Mucosa of descending colon (tissue), 3 donors: ENCODE results near the gene FAM117A. TPM values are rescaled to one million over a fixed set of nuclear protein-coding genes. Genes with fewer than 3 reads are reported as not detected.

Source experiments
- ATAC-seq: fragments of 200-7000 bp; cut with Tn5 transposase; one replicate; pipeline ENCODE4 v1.9.1; 2020; ENCODE audit warnings: mild to moderate bottlenecking, moderate library complexity
- DNase-seq, 3 donors: peaks; one replicate each; pipeline ENCODE4 v3.0.0-alpha.2; 2020
- H3K36me3 ChIP-seq: fragments of 200-600 bp; one replicate; pipeline ENCODE4 v1.8.0; 2021; ENCODE audit warnings: low read depth, mild to moderate bottlenecking
- H3K4me1 ChIP-seq: fragments of 200-600 bp; one replicate; pipeline ENCODE4 v1.8.0; 2021; ENCODE audit warnings: low read depth, mild to moderate bottlenecking
- H3K4me3 ChIP-seq: fragments of 200-600 bp; one replicate; pipeline ENCODE4 v1.8.0; 2021; ENCODE audit warnings: mild to moderate bottlenecking
- H3K9me3 ChIP-seq: fragments of 200-600 bp; one replicate; pipeline ENCODE4 v1.8.0; 2021; ENCODE audit warnings: mild to moderate bottlenecking
- intact Hi-C, 2 donors: fragments of 100-400 bp; cut with DNase I in 1 of 2; cut with micrococcal nuclease in 1 of 2; formaldehyde crosslinking; loops; one replicate each; pipeline versions ENCODE4 v1.11.0 to v1.11.1; 2022; cut with DNase I, micrococcal nuclease
- total RNA-seq, 3 donors: library from RNA; stranded (reverse); fragmentation: NEBNext Ultra II Directional in 2 of 3; extraction: Animal tissue kit (Norgen Biotek cat#: 25700) in 2 of 3; gene quantifications; one replicate each; pipeline versions ENCODE4 v1.2.1 to v1.2.4, GENCODE V29; 2021 to 2023
- TF ChIP-seq, protein P1 (sequence below): fragments of 200-600 bp; IDR thresholded peaks from one replicate; pipeline ENCODE4 v1.8.0; 2022; ENCODE audit warnings: antibody characterized with exemption, mild to moderate bottlenecking
- donor health status: DM: no; HTN: no; CAD: no; lungs with moderate emphysema.
- donor health status: DM: no; HTN: no; CAD: no.
- donor health status: DM: no; HTN: yes; CAD: no.

FAM117A gene
- total RNA-seq, 3 donors from 2014 or later: 6.5 to 22.0 (median 8.8) TPM

DNA sequence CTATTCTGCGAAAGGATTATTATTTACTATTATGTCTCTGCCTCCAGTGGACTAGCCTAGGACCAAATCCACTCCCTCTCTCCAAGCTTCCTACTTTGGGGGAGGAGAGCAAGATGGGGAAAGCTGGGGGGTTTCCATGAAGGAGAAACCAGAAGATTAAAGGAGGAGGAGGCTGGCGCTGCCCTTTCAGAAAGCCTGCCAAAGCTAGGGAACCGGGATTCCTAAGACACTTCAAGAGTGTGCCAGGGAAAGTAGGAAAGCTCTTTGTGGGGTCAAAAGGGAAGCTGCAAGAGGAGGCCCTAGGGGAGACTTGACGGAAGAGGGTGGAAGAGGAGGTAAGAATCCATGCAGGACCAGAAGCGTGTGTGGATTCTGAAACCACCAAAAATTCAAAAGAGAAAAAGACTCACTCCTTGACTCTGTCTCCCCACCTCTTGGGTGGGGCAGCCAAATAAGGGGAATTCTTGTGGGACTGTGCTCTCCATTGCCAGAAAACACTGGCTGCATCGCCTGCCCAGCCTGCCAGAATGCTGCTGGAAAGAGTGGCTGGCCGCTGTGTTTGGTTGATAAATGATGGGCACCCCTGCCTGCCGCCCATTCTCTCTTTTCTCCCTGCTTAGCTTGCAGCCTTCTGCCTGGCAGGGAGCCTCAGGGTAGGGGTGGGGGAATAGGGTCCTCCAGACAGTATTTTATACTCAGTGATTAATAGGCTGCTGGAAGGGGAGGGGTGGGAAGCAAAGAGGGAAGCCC, 12.8 kb upstream of the FAM117A start:
- H3K4me1 ChIP-seq: no peaks in the 10 kb centered on the region
- DNase-seq: peak in 1 of 3 donors; percentile 35
- no peak for ATAC-seq
- intact Hi-C loops: loop anchor here in 1 of 2 donors (10.0 kb wide), 1 partner anchor 72 kb away; the partner anchor contains the start of gene SLC35B1
- no peaks in the 10 kb centered on the region for H3K9me3 ChIP-seq
- no peak overlapping the region for H3K4me3 ChIP-seq
- no peaks in the 10 kb centered on the region for H3K36me3 ChIP-seq
- TF ChIP-seq, protein P1, sequence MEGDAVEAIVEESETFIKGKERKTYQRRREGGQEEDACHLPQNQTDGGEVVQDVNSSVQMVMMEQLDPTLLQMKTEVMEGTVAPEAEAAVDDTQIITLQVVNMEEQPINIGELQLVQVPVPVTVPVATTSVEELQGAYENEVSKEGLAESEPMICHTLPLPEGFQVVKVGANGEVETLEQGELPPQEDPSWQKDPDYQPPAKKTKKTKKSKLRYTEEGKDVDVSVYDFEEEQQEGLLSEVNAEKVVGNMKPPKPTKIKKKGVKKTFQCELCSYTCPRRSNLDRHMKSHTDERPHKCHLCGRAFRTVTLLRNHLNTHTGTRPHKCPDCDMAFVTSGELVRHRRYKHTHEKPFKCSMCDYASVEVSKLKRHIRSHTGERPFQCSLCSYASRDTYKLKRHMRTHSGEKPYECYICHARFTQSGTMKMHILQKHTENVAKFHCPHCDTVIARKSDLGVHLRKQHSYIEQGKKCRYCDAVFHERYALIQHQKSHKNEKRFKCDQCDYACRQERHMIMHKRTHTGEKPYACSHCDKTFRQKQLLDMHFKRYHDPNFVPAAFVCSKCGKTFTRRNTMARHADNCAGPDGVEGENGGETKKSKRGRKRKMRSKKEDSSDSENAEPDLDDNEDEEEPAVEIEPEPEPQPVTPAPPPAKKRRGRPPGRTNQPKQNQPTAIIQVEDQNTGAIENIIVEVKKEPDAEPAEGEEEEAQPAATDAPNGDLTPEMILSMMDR: no peak

DNA sequence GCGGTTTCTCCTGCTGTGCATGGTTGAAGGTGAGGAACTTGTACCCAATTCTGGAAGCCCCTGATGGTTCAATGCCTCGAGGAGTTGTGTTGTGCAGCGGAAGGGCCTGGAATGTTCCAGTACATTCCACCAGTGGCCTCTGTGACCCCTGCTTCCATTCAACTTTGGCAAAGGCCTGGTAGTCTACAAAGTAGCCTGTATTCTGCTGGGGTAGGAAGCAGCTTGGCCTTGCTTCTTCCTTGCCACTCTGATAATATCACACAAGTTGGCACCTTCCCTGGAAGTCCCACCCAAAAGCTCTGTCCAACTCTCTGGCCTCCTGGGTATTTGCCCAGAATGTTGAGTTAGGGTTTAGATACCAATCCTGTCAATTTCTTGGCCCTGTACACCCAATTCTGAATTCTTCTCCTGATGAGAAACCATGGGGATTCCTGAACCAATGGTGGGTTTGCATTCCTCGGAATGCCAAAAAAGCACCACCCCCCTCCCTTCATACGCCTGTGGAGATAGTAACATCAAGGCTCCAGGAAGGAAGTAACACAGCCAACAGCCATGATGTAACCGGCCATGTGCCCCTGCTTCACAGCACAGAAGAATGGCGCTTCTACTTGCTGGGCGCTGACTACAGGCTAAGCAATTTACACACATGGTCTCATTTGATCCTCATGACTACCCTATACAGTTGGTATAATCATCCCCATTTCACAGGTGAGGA, 11.8 kb upstream of the FAM117A start:
- no peak for DNase-seq
- Histone ChIP-seq H3K4me1 (no peaks in the 10 kb centered on the region), H3K36me3 (no peaks in the 10 kb centered on the region), H3K4me3 (no peak overlapping the region), H3K9me3 (no peaks in the 10 kb centered on the region)
- ATAC-seq: no peak
- TF ChIP-seq, protein P1: no peak
- intact Hi-C loops: loop anchor here in 1 of 2 donors (10.0 kb wide), 1 partner anchor 71 kb away; the partner anchor contains the start of gene SLC35B1

DNA sequence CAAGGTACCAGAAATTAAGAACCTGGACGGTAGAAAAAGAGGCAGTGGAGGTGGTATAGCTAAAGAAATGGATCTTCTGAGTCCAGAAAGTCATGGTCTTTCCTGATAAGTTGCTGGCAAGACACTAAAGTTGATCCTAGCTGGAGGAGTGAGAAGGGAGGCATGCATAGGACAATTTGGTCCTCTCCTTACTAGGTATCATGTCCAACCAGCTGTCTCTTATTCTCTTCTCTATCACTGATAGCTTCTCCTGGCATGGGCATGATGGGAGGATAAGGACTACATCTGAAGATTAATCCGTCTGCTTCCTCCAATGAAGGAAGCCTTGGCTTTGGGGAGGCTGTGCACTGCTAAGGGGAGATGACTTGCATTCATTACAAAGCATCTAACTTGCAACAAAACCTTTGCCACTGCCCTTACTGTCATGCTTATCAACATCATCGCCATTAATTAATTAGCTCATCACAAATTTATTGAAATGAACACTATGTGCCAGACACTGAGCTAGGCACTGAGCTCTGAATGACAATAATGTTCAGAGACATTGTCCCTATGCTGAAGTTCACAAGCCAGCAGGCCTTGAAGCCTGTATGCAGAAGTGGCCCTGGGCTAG, 3.1 kb upstream of the FAM117A start:
- intact Hi-C loops: no loop called here
- Histone ChIP-seq H3K4me1 (peaks cover 9% of the 10 kb centered on the region), H3K36me3 (no peaks in the 10 kb centered on the region), H3K9me3 (no peaks in the 10 kb centered on the region), H3K4me3 (no peak overlapping the region)
- no peak for ATAC-seq
- no peak for DNase-seq
- TF ChIP-seq, protein P1: no peak

DNA sequence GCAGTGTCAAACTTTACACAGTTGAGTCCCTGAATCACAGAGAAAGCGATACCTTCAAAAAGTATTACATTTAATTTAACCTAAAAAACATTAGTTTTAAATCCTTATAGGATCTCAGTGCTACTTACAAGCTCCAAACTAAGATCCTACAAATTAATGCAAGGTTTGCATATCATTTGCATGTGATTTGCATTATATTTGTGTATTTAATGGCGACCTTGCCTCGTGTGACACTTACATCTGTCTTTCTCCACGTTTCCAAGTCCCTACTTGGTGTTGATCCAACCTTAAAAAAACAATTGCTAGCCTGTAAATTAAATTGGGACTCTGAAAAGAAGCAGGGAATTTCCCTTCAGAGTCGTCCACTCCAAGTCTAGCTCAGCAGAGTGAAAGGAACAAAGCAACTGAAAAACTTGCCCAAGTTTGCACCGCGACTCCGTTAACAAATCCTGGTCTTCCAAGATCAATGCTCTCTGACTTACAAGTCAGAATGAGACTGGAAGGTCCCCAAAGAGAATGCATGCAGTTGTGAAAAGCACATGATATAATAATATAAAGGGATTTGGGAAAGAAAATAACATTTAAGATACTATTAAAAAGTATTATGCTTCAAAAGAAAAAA, 739 bp upstream of the FAM117A start:
- H3K4me1 ChIP-seq: peaks cover 18% of the 10 kb centered on the region
- TF ChIP-seq, protein P1: no peak
- ATAC-seq (no peak), DNase-seq (no peak)
- H3K36me3 ChIP-seq: no peaks in the 10 kb centered on the region
- no peaks in the 10 kb centered on the region for H3K9me3 ChIP-seq
- peak overlapping the region; percentile 63 for H3K4me3 ChIP-seq
- intact Hi-C loops: no loop called here

DNA sequence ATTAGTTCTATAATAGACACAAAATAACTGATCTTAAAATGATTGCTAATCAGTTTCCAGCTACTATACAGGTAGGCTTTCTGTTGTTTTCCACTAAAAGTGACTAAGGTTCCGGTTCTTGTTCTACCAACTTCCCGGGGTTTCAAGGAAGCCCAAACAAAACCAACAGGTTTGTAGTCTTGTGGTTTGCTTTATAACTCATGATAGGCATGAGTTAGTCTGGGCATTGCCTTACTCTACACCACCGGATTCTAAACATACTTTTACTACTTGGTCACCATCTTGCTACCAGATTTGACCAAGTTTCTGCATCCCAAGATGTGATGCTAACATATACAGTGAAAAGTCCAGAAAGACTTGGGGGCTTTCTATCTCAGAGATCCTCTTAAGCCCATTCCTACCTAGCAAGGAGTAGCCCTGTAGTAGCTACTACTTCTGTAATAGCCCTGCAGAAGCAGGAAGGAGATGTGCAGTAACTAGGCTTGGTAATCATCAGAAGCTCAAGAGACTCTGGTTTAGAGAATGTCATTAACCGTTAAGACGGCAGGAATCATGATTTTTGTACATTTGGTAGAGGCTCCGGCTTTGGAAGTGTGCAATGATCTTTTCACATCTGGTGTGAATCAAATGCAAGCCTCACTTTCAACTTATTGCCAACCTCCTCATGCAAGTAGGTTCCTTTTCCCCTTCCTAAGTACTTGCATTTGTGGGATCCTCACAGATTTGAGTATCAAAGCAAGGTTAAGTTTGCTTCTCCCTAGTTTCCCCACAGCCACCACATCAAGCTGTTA, 1.6 kb downstream of the FAM117A start:
- TF ChIP-seq, protein P1: no peak
- DNase-seq (no peak), ATAC-seq (no peak)
- Histone ChIP-seq H3K4me3 (no peak overlapping the region), H3K9me3 (no peaks in the 10 kb centered on the region), H3K4me1 (peaks cover 18% of the 10 kb centered on the region), H3K36me3 (no peaks in the 10 kb centered on the region)
- intact Hi-C loops: no loop called here
